ENCODE measurements around the gene CPNE7. TPM values are rescaled to one million over a fixed set of nuclear protein-coding genes. Genes with fewer than 3 reads are reported as not detected.

CPNE7 gene
- total RNA-seq, 1 experiment from 2014 or later = 108 TPM

GRCh38 chr16:89565506-89566372 is 9.8 kb upstream of the CPNE7 start:
- ChIA-PET CTCF (no interaction called here), POLR2A (ENCODE audit: low non-redundant PET) (interaction anchor here (0.6 kb wide), 1 partner anchor 54 kb away, joined by 3 read pairs; no protein-coding TSS in a partner anchor)
- Histone ChIP-seq H3K4me3 (ENCODE audit: low read depth, low read length, poor library complexity, severe bottlenecking) (no peak overlapping the region), H3K36me3 (ENCODE audit: insufficient read depth, low read length, poor library complexity, severe bottlenecking) (peaks cover 45% of the 10 kb centered on the region), H3K27me3 (replicated peaks; ENCODE audit: insufficient read depth, low read depth, low read length, poor library complexity) (no peaks in the 10 kb centered on the region), H3K4me1 (ENCODE audit: insufficient read depth, low read length, poor library complexity, severe bottlenecking) (peaks cover 37% of the 10 kb centered on the region), H3K9me3 (ENCODE audit: low read depth, low read length, poor library complexity, severe bottlenecking) (no peaks in the 10 kb centered on the region), H3K27ac (ENCODE audit: low read depth, low read length, poor library complexity, severe bottlenecking) (peak overlapping the region; percentile 64)
- BruUV-seq (replicated peaks) = no TSS peak
- intact Hi-C loops (cut with micrococcal nuclease; ENCODE audit: unreplicated experiment) = no loop called here
- peak; percentile 63 for DNase-seq (ENCODE audit: low spot score)
- TF ChIP-seq EZH2 (IDR thresholded peaks at IDR 0.05; ENCODE audit: borderline replicate concordance, low read depth, low read length, poor library complexity, severe bottlenecking) (no peak), CTCF (conservative IDR thresholded peaks at IDR 0.05; ENCODE audit: low read depth, low read length) (peak; percentile 83)

- Histone ChIP-seq H3K4me1 (ENCODE audit: insufficient read depth, low read length, poor library complexity, severe bottlenecking) (peaks cover 31% of the 10 kb centered on the region), H3K27me3 (replicated peaks; ENCODE audit: insufficient read depth, low read depth, low read length, poor library complexity) (no peaks in the 10 kb centered on the region), H3K9me3 (ENCODE audit: low read depth, low read length, poor library complexity, severe bottlenecking) (no peaks in the 10 kb centered on the region), H3K27ac (ENCODE audit: low read depth, low read length, poor library complexity, severe bottlenecking) (no peak overlapping the region), H3K4me3 (ENCODE audit: low read depth, low read length, poor library complexity, severe bottlenecking) (no peak overlapping the region), H3K36me3 (ENCODE audit: insufficient read depth, low read length, poor library complexity, severe bottlenecking) (peaks cover 23% of the 10 kb centered on the region)
- ChIA-PET POLR2A (ENCODE audit: low non-redundant PET) (no interaction called here), CTCF (no interaction called here)
- intact Hi-C loops (cut with micrococcal nuclease; ENCODE audit: unreplicated experiment) = no loop called here
- TF ChIP-seq CTCF (conservative IDR thresholded peaks at IDR 0.05; ENCODE audit: low read depth, low read length) = no peak
- no peak for TF ChIP-seq EZH2 (IDR thresholded peaks at IDR 0.05; ENCODE audit: borderline replicate concordance, low read depth, low read length, poor library complexity, severe bottlenecking)
- no TSS peak for BruUV-seq (replicated peaks)
- no peak for DNase-seq (ENCODE audit: low spot score)
Measured at GRCh38 chr16:89567656-89568594, 7.6 kb upstream of the CPNE7 start.

- intact Hi-C loops (cut with micrococcal nuclease; ENCODE audit: unreplicated experiment) = no loop called here
- Histone ChIP-seq H3K27me3 (replicated peaks; ENCODE audit: insufficient read depth, low read depth, low read length, poor library complexity) (no peaks in the 10 kb centered on the region), H3K9me3 (ENCODE audit: low read depth, low read length, poor library complexity, severe bottlenecking) (no peaks in the 10 kb centered on the region), H3K4me1 (ENCODE audit: insufficient read depth, low read length, poor library complexity, severe bottlenecking) (peaks cover 26% of the 10 kb centered on the region), H3K36me3 (ENCODE audit: insufficient read depth, low read length, poor library complexity, severe bottlenecking) (peaks cover 5% of the 10 kb centered on the region), H3K4me3 (ENCODE audit: low read depth, low read length, poor library complexity, severe bottlenecking) (no peak overlapping the region), H3K27ac (ENCODE audit: low read depth, low read length, poor library complexity, severe bottlenecking) (no peak overlapping the region)
- BruUV-seq (replicated peaks) = no TSS peak
- no peak for DNase-seq (ENCODE audit: low spot score)
- ChIA-PET POLR2A (ENCODE audit: low non-redundant PET) (interaction anchor here (0.6 kb wide), 1 partner anchor 117 kb away, joined by 5 read pairs; no protein-coding TSS in a partner anchor), CTCF (no interaction called here)
- TF ChIP-seq CTCF (conservative IDR thresholded peaks at IDR 0.05; ENCODE audit: low read depth, low read length) (no peak), EZH2 (IDR thresholded peaks at IDR 0.05; ENCODE audit: borderline replicate concordance, low read depth, low read length, poor library complexity, severe bottlenecking) (no peak)
Measured at GRCh38 chr16:89569506-89570341, 5.8 kb upstream of the CPNE7 start.
